Erythroblast (primary cell): ENCODE data around the gene UNCX.

Experiments
- DNase-seq, 2 experiments: peaks; one replicate each; lab custom pipeline; 2025; lab: John Stamatoyannopoulos, UW
- GATA1 ChIP-seq: IDR thresholded peaks from 2 replicates; pipeline ENCODE4 v1.6.1; 2011; ENCODE audit warnings: low read depth, mild to moderate bottlenecking, control low read depth, low read length, moderate library complexity
- POLR2A ChIP-seq: IDR thresholded peaks from 2 replicates; pipeline ENCODE4 v1.6.1; 2011; ENCODE audit warnings: mild to moderate bottlenecking, low read length

The UNCX gene

GRCh38 chr7:1234049-1234880 is 1.6 kb downstream of the UNCX start:
- TF ChIP-seq POLR2A (no peak), GATA1 (no peak)
- no peak for DNase-seq

GRCh38 chr7:1234881-1235500 is 2.3 kb downstream of the UNCX start:
- DNase-seq, result no peak

GRCh38 chr7:1235501-1236131 is 2.9 kb downstream of the UNCX start:
- TF ChIP-seq POLR2A, result no peak
- no peak for DNase-seq

More at GRCh38 chr7:1234881-1235500, 2.3 kb downstream of the UNCX start:
- TF ChIP-seq POLR2A (no peak), GATA1 (no peak)

GRCh38 chr7:1236132-1236661 is 3.5 kb downstream of the UNCX start:
- DNase-seq, result no peak

GRCh38 chr7:1236831-1237701 is 4.4 kb downstream of the UNCX start:
- DNase-seq, result no peak
- TF ChIP-seq GATA1 (no peak), POLR2A (no peak)

More at GRCh38 chr7:1236132-1236661, 3.5 kb downstream of the UNCX start:
- TF ChIP-seq POLR2A, result no peak
- TF ChIP-seq GATA1, result no peak

GRCh38 chr7:1237704-1238255 is 5.1 kb downstream of the UNCX start:
- no peak for DNase-seq
- TF ChIP-seq POLR2A (no peak), GATA1 (no peak)

GRCh38 chr7:1238450-1238882 is 5.8 kb downstream of the UNCX start:
- TF ChIP-seq GATA1 (no peak), POLR2A (no peak)
- DNase-seq, result no peak

- no peak for DNase-seq
- no peak for TF ChIP-seq POLR2A
These were observed 6.5 kb downstream of the UNCX start for GRCh38 chr7:1238931-1239802.

GRCh38 chr7:1239803-1240516 is 7.3 kb downstream of the UNCX start:
- no peak for TF ChIP-seq GATA1
- TF ChIP-seq POLR2A, result no peak

GRCh38 chr7:1240517-1241257 is 8.0 kb downstream of the UNCX start:
- no peak for TF ChIP-seq GATA1
- no peak for TF ChIP-seq POLR2A
- DNase-seq, result no peak

More at GRCh38 chr7:1239803-1240516, 7.3 kb downstream of the UNCX start:
- DNase-seq, result no peak

GRCh38 chr7:1241258-1241602 is 8.6 kb downstream of the UNCX start:
- TF ChIP-seq GATA1 (no peak), POLR2A (no peak)
- no peak for DNase-seq
